GM18909 (cell line): Measurements from ENCODE around the gene SEPTIN12.

Source experiments
- ATAC-seq: cut with Tn5 transposase; IDR thresholded peaks from one replicate; pipeline ENCODE4 v1.9.1; 2021; ENCODE audit warnings: mild to moderate bottlenecking; ENCODE audit not compliant: unreplicated experiment, poor library complexity

Gene SEPTIN12, protein sequence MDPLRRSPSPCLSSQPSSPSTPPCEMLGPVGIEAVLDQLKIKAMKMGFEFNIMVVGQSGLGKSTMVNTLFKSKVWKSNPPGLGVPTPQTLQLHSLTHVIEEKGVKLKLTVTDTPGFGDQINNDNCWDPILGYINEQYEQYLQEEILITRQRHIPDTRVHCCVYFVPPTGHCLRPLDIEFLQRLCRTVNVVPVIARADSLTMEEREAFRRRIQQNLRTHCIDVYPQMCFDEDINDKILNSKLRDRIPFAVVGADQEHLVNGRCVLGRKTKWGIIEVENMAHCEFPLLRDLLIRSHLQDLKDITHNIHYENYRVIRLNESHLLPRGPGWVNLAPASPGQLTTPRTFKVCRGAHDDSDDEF

DNA sequence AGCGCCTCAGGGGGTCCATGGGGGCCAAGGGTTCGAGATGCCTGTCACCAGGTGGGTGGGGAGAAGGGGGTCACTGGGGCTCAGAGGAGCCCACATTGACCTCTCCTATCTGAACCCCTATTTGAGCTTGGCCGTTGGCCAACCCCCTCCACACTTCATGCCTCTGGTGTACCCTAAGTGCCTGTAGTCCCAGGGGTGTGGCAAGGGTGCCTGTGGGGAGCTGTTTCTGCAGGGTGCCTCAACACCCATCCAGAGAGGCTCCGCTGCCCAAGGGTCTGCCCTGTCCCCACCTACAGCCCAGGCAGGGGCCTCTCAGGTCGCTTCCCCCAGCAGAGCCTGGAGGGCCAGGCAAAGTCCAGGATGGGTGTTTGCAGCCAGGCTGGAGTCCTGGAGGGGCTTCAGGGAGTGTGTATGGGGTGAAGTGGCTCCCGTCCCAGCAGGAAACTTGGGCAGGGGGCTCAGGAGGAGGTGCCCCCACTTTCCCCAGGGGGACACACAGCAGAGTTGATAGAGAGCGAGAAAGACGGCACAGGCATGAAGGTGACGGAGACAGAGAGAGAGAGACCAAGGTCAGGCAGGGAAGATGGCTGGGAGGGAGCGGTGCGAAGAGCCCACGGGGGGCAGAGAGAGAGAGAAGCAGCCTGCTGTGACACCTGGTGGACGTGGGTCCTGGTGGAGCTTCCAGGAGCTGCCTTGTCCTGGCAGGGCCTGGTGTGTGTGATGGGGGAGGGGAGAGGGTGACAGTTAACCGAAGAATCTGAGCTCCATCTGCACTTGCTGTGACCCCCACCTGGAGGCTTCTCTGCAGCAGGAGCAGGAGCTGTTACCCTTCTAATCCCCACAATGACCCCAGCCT, at the start of gene SEPTIN12:
Gene SEPTIN12 (minus strand): TSS at position 719 of the 856 bp plus-strand sequence. CDS start 700 bp downstream, at position 19.
- no peak for ATAC-seq

DNA sequence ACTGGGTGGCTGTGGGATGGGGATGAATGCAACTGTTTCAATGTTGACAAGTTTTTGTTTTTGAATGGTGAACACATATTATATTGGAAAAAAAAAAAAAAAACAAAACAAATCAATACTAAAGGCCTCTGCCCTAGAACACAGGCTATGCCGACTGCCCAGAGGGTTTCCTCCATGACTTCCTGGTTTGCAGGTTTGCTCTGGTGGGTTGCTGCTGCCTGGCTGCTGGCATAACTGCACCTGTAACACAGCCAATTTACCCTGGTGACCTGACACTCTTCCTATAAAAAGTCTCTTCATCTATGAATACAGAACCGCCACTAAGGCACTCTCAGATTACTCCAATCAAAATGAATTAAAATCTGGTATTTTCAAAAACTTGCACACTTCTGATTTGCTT, 48.6 kb upstream of the SEPTIN12 start:
- no peak for ATAC-seq

DNA sequence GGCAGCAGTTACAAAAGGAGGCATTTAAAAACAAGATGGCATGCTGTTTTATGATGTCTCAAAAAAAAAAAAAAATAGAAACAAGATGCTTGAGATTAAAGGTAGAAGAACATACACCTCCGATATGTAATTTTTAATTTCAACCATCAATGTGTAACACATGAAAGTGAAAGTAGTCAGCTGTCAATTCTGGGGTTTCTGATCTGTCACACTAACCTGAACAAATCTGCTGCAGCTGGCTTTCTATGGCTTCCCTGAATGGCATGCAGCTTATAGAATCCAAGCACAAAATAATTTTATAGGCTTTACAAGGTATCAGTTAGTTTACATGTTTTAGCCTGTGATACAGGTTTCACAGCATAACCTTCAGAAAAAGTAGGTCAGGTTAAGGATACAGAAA, 45.4 kb upstream of the SEPTIN12 start:
- no peak for ATAC-seq

DNA sequence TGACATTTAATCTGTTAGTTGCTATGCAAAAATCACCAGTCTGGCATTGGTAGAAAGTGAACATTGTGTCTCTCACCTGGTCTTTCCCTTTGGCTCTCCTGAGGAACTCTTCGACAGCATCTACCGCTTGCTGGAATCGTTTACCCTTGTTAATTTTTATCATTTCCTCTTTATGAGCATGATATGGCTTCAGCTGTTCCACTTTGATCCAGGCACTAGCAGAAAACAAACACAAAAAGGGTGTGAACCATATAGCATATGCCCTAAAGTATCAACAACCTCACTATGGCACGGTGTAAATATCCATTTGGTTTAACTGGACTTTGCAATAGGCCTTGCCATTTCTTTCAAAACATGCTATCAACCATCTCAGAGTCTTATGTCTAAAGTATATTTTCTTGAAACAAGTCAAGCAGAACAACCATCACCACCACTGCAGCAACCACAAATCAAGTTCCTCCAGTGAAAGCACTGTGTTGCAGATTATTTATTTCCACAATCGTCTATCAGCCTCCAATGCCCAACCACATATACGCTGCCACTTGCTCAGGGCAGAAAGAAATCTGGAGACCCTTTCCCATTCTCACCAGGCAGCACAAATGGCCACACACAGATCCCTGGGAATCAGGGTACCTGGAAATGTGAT, 44.7 kb upstream of the SEPTIN12 start:
- no peak for ATAC-seq

DNA sequence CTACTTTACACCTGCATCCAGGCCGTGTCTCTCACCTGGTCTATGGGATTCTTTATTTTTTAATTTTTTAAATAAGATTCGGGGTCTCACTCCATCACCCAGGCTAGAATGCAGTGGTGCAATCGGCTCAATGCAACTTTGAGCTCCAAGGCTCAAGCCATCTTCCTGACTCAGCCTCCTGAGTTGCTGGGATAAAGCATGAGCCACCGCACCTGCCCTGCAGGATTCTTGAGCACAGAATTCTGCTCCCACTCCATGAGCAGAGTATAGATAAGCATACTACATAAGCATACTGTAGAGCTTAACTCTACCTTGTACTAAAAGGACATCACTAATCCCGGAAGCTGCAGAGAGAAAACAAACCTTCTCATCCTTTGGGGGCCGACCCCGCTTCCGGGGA, 43.5 kb upstream of the SEPTIN12 start:
- no peak for ATAC-seq

DNA sequence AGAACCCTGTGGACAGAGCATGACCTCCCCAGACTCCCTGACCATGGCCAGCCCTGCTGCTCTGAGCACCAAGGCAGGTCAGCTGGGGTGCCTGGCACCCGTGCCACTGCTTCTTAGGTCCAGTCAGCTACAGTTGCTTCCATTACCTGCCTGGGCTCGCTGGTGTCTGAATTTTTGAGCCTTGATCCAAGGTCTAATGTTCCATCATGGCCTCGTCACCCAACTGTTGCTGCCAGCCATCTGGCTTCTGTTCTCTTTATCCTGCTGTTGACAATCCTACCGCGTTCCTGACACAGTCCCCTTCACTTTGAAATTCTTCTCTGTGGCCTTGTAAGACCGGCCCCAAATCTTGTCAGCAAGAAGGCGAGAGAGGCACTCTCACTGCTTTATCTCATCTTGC, 42.3 kb upstream of the SEPTIN12 start:
- ATAC-seq: no peak

DNA sequence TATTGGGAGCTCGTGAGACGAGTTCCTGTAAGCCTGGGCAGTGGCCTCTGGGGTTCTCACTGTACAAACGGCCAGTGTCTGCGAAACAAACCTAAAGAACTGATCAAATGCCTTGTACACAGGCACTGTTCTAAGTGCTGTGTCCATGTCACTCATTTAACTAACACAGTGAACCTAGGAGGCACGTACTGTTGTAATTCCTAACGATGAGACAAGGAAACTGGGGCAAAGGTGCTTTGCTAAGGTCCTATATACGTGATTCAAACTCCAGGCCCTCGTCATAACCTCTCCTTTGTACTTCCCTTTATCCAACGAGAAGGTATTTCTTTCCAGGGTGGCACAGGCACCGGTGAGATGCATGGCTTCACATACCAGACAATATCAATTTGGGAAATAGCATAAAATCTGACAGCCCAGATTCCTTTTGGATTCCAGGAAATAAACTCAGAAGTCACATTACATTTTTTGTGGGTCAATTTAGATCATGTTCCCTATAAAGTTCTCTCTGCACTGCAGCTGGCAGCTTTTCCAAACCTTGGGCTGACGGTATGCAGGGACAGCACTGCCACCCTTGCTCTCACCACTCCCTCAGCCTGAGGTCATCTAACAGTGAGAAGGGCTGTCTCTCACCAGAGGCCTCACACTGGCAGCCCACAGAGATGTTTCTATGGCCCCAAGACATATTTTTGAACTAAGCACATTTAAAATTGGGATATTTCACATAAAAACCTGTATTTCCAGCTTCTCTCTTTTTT, 40.6 kb upstream of the SEPTIN12 start:
- ATAC-seq: no peak

DNA sequence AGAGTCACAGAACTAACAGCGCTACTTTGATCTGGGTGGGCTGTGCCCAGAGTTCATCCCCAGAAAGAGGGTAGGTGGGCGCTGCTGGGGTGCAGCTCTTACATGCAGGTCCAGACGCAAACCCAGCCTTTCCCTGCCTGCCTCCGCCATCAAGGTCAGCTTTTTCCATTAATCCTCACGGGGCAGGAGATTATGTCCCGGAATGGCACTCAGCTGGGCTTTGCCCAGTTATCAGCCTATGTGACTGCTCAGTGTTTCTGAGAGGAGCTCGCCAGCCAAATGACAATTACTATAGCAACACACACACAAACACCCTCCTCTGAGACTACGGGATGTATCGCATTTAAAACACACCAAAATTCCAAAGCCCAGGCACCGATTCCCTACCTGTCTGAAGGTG, 38.8 kb upstream of the SEPTIN12 start:
- no peak for ATAC-seq

DNA sequence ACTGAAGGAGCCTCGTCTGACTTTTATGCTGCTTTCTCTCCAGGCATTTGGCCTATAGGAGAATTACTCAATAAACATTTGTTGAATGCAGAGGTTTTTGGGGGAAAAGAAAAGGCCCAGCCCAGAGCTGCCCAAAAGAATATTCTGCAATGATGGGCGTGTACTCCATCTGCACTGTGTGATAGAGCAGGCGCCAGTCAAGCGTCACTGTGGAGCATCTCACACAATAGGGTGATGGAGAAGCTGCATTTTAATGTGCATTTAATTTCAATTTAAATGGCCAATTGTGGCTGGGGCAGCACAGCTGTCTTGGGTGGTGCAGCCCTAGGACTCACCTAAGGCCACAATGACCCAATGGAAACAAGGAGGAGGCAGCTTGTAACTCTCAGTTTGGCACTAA, 38.4 kb upstream of the SEPTIN12 start:
- no peak for ATAC-seq

DNA sequence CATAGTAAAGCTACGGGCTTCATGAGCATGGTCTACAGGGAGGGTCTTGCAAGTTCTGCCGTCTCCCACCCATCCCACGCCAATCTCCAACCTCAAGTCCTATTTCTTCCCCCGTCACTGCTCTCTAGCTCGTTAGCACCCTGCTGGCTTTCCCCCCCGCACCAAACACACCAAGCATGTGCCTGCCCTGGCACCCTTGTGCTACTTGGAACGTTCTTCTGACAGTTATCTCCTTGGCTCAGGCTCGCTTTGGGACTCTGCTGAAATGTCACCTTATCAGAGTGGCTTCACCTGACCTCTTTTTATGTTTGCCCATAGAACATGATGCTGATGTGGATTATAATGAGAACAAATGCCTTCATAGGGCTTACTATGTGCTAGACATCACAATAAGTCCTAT, 37.1 kb upstream of the SEPTIN12 start:
- ATAC-seq: no peak

DNA sequence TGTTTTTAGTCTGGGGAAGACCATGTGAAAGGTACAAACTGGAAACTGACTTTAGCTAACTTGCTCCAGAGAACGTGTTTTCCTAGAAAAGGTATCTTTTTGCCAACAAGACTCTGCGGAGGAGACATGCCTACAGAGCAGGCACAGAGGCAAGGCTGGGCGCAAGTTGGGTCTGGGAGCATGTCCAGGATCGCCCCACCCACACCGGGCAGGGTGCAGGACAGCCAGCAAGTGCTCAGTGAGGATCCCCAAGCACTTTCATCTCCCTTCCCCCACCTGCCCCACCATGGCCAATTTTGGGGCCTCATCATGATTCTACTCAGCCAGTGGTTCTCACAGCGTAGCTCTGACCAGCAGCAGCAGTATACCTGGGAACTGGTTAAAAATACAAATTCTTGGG, 32.5 kb upstream of the SEPTIN12 start:
- ATAC-seq: no peak

DNA sequence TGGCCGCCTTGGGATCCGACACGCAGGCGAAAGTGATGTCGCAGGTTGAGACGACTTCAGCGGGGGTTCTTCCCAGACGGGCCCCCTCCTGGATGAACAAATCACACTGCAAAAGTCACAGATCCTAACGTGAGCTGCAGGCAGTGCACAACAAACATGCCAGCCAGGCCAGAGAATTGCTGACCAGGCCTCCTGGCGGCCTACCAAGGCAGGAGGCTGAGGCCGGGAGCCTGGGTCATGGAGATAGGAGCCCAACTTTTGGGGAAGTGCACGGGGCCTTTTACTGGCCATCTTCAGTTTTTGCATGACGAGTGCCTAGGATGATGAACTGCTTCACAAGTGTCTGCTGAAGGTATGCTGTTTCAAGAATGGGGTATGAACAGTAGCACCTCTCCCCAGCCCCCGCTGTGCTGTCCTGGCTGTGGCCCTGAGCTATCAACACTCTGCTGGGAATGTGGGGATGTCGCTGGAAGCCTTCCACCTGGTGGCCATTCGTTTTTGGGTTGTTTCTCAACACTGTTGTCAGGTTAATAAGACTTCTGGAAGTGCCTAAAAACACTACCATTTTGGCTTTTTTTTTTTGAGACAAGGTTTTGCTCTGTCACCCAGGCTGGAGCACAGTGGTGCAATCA, 26.5 kb upstream of the SEPTIN12 start:
- no peak for ATAC-seq

DNA sequence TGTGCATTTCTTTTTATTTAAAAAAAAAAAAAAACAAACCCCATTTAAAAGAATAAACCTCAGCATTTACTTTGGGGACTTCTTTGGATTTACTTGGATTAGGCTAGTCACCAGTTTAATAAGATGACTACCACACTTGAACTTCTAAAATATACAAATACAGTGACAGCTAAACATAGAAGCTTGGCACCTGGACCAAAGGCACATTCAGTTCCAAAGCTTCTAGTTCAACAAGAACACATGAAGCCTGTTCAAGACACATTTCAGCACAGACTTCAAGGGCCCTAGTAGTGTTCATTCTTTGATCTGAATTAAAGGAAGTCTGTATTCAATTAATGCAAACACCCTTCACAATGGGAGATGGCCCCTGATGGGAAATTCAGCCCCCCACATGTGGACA, 25.9 kb upstream of the SEPTIN12 start:
- no peak for ATAC-seq

DNA sequence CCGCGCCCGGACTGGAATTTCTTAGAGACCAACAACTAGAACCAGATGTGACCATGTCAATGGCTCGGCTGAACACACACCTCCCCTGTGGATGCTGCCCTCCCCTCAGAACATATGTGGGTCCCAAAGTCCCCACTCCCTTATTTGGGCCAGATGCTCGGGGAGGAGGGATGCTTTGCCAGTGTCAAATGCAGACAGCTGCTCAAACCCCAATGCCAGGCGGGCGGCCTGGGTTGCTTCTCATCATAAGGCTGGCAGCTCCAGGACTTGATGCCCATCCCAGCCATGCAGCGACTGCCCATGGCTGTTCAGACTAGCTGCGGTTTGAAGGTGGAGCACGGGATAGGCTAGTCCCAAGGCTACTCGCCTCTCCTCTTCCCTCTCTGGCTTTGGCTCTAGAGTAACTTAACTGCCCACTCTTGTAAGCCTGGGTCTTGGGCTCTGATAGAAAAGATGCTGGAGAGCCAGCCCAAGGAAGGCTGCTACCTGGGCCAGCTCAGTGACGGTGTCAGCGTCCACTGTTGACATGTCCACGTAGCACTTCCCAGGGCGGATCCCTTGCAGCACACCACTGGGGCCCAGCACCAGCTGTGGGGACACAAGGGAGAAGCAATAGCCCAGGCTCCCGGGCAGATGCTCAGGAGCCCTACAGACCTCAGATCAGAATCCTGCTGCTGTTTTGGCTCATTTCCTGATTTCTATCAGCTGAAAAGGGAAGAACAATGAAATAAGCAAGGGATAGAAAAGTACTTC, 25.3 kb upstream of the SEPTIN12 start:
- no peak for ATAC-seq

DNA sequence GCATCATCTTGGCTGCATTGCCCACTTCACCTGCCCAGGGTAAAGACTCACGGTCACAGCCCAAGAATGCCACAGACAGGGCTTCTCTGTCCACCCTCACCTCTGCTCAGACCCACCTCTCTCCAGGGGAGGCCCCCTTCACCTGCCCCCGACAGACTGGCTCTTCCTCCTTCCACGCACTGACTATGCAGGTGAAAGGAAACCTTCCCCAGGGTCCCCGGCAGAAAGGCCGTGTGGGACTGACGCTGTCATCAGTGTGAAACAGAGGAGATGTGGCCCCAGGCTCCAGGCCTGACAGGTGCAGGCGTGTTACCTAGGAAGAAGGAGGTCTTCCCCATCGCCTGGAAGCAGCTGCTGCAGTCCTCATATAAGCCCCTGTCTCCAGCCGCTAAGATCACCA, 23.6 kb upstream of the SEPTIN12 start:
- no peak for ATAC-seq

DNA sequence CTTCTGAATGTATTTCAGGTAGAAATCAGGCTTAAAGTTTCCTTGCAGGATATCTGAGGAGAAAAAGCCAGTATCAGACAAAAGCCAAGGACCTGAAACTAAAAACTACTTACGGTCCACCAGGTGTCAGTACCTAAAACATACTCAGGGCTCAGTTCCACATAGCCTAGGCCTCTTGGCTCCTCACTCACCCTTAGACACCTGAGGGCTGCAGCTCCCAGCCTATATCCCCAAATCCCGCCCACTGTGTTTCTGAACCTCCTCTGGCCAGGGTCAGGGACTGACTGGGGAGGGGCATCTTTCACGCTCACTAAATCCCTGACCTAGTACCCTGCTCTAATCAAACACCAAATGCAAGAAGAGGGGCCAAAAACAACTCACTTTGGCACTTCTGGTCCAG, 23.1 kb upstream of the SEPTIN12 start:
- no peak for ATAC-seq

DNA sequence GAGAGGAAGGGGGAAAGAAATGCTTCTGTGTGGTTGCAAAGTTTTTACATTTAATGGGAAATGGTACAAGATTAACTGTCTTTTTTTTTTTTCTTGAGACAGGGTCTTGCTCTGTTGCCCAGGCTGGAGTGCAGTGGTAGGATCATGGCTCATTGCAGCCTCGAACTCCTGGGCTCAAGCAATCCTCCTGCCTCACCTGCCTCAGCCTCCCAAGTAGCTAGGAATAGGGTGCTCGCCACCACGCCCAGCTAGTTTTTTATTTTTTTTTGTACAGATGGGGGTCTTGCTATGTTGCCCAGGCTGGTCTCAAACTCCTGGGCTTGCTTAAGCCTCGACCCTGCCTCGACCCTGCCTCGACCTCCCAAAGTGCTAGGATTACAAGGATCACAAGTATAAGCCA, 18.1 kb upstream of the SEPTIN12 start:
- ATAC-seq: no peak

DNA sequence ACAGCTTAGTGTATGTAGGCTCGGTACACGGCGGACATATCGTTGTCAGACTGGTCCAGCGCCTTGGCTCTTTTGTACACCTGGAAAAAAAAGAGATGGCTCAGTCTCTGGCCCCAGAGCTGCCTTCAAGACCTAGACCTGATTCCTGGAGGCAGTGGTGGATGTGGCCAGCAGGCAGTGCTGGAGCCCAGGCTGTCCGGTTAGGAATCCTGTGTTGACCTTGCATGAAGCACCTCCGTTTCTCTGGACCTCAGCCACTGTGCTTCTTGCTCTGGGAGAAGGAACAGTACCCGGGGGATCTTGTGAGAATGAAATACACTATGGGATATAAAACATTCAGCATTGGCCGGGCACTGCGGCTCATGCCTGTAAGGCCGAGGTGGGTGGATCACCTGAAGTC, 17.1 kb upstream of the SEPTIN12 start:
- ATAC-seq: no peak
